Stimulated activated naive CD8-positive, alpha-beta T cell treated with anti-CD3 and anti-CD28 coated beads, Interleukin-15, amount 100 ng/mL, for 72 hours (primary cell): ENCODE results near the gene MAP3K20.
"Not testable (repeated sequence)": the region's sequence is repeated elsewhere in the genome, so short reads cannot be mapped to it uniquely, and the experiment has no call there.

Source experiments
- ATAC-seq: fragments of 150-1000 bp; cut with Tn5 transposase; 2 replicates; pipeline ENCODE4 v1.10.0; 2021; ENCODE audit warnings: mild to moderate bottlenecking, moderate library complexity
- DNase-seq, 2 donors: peaks; one replicate each; pipeline ENCODE4 v3.0.0; 2021 to 2022
- H3K27ac Mint-ChIP-seq, 2 donors: one replicate each; pipeline ENCODE4 v1.8.0; 2022; ENCODE audit warnings: mild to moderate bottlenecking in 2 of 2, mixed read lengths in 2 of 2, moderate library complexity in 2 of 2
- H3K27me3 Mint-ChIP-seq: one replicate; pipeline ENCODE4 v1.8.0; 2022; ENCODE audit warnings: mixed read lengths
- H3K4me1 Mint-ChIP-seq: one replicate; pipeline ENCODE4 v1.8.0; 2022; ENCODE audit warnings: mild to moderate bottlenecking, mixed read lengths
- H3K4me3 Mint-ChIP-seq, 2 donors: one replicate each; pipeline ENCODE4 v1.8.0; 2022; ENCODE audit warnings: mild to moderate bottlenecking in 2 of 2, mixed read lengths in 2 of 2, moderate library complexity in 1 of 2
- H3K9me3 Mint-ChIP-seq, 2 donors: one replicate each; pipeline ENCODE4 v1.8.0; 2022; ENCODE audit warnings: mixed read lengths in 2 of 2

The MAP3K20 gene

GRCh38 chr2:173202570-173202969 lies 126.9 kb downstream of the MAP3K20 start:
- H3K9me3 Mint-ChIP-seq, result no peaks in the 10 kb centered on the region
- no peak for ATAC-seq
- no peak overlapping the region for H3K4me3 Mint-ChIP-seq
- no peaks in the 10 kb centered on the region for H3K4me1 Mint-ChIP-seq
- H3K27ac Mint-ChIP-seq, result no peak overlapping the region
- no peak for DNase-seq
- H3K27me3 Mint-ChIP-seq, result no peaks in the 10 kb centered on the region

GRCh38 chr2:173204316-173204715 lies 128.7 kb downstream of the MAP3K20 start:
- ATAC-seq (no peak), DNase-seq (no peak)
- Mint-ChIP-seq H3K4me1 (no peaks in the 10 kb centered on the region), H3K27me3 (peaks cover 4% of the 10 kb centered on the region), H3K4me3 (no peak overlapping the region), H3K9me3 (no peaks in the 10 kb centered on the region), H3K27ac (no peak overlapping the region)

GRCh38 chr2:173205375-173205774 lies 129.7 kb downstream of the MAP3K20 start:
- Mint-ChIP-seq H3K4me1 (no peaks in the 10 kb centered on the region), H3K27me3 (peaks cover 10% of the 10 kb centered on the region), H3K27ac (no peak overlapping the region), H3K4me3 (no peak overlapping the region), H3K9me3 (no peaks in the 10 kb centered on the region)
- ATAC-seq (no peak), DNase-seq (no peak)

DNA sequence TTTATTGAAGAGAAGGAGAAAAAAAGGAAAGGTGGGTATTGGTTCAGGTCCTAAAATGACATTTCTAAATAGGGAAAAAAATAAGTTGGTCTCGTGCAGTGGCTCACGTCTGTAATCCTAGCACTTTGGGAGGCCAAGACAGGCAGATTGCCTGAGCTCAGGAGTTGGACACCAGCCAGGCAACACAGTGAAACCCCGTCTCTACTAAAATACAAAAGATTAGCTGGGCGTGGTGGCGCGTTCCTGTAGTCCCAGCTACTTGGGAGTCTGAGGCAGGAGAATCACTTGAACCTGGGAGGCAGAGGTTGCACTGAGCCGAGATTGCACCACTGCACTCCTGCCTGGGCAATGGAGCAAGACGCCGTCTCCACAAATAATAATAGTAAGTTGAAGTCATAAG lies 131.5 kb downstream of the MAP3K20 start:
- not testable (repeated sequence) for DNase-seq, ATAC-seq, H3K4me1 Mint-ChIP-seq, H3K27ac Mint-ChIP-seq, H3K9me3 Mint-ChIP-seq, H3K4me3 Mint-ChIP-seq
- peaks cover 10% of the 10 kb centered on the region for H3K27me3 Mint-ChIP-seq

GRCh38 chr2:173210270-173211196 lies 134.9 kb downstream of the MAP3K20 start:
- peak; percentile 69 for ATAC-seq
- Mint-ChIP-seq H3K4me3 (no peak overlapping the region), H3K27ac (no peak overlapping the region)

DNA sequence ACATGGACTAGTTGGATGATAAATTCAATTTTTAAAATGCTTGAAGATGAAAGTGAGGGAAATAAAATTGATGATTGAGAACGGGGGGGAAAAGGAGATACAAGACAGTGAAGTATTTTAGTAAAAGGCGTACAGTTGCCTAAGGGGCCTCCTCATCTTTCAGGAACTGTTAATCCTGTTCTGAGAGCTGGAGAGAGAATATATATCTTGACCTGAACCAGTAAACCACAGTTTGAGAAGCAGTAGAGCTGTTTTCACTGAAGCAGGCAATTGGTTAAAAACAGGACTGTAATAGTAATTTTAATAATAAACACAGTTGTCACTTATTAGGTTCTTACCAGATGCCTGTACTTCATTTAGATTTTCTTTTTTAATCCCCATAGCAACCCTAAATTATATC lies 137.5 kb downstream of the MAP3K20 start:
- H3K9me3 Mint-ChIP-seq, result no peaks in the 10 kb centered on the region
- H3K4me1 Mint-ChIP-seq, result no peaks in the 10 kb centered on the region
- no peak for DNase-seq
- ATAC-seq, result no peak
- peaks cover 10% of the 10 kb centered on the region for H3K27me3 Mint-ChIP-seq
- no peak overlapping the region for H3K27ac Mint-ChIP-seq
- no peak overlapping the region for H3K4me3 Mint-ChIP-seq

More at GRCh38 chr2:173210270-173211196, 134.9 kb downstream of the MAP3K20 start:
- H3K27me3 Mint-ChIP-seq, result peaks cover 10% of the 10 kb centered on the region
- no peaks in the 10 kb centered on the region for H3K9me3 Mint-ChIP-seq
- H3K4me1 Mint-ChIP-seq, result no peaks in the 10 kb centered on the region
- peak; percentile 44 to 45 for DNase-seq

- H3K4me1 Mint-ChIP-seq, result peaks cover 6% of the 10 kb centered on the region
- no peaks in the 10 kb centered on the region for H3K9me3 Mint-ChIP-seq
- ATAC-seq (no peak), DNase-seq (no peak)
- peaks cover 7% of the 10 kb centered on the region for H3K27me3 Mint-ChIP-seq
- H3K4me3 Mint-ChIP-seq, result no peak overlapping the region
- H3K27ac Mint-ChIP-seq, result no peak overlapping the region
These were observed 138.6 kb downstream of the MAP3K20 start for GRCh38 chr2:173214213-173214612.

DNA sequence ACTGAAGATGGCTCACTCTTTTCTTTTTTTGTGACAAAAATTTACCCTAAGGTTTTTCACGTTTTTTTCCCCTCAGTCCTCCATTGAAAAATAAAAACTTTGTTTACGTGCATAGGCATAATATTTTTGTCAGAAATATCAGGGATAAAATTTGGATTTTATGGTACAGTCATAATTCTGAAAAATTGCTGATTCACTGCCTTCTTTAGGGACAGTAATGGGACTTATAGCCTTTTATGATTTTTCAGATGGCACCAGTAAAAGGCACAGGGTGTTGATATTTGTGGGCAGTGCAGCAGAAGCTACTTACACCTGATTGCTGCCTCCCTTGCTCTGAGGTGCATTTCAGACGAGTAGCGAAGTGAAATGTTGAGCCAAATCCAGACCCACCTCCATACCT lies 139.7 kb downstream of the MAP3K20 start:
- Mint-ChIP-seq H3K4me1 (peaks cover 6% of the 10 kb centered on the region), H3K9me3 (no peaks in the 10 kb centered on the region)

GRCh38 chr2:173216051-173216450 lies 140.4 kb downstream of the MAP3K20 start:
- Mint-ChIP-seq H3K4me3 (no peak overlapping the region), H3K27ac (no peak overlapping the region), H3K27me3 (no peaks in the 10 kb centered on the region), H3K4me1 (peaks cover 6% of the 10 kb centered on the region), H3K9me3 (no peaks in the 10 kb centered on the region)
- no peak for DNase-seq
- no peak for ATAC-seq

More for the DNA sequence above, 139.7 kb downstream of the MAP3K20 start:
- ATAC-seq, result no peak
- Mint-ChIP-seq H3K27me3 (no peaks in the 10 kb centered on the region), H3K27ac (no peak overlapping the region), H3K4me3 (no peak overlapping the region)
- no peak for DNase-seq

GRCh38 chr2:173216668-173217067 lies 141.0 kb downstream of the MAP3K20 start:
- DNase-seq (no peak), ATAC-seq (no peak)
- Mint-ChIP-seq H3K4me3 (no peak overlapping the region), H3K9me3 (no peaks in the 10 kb centered on the region), H3K27me3 (no peaks in the 10 kb centered on the region), H3K27ac (no peak overlapping the region), H3K4me1 (peaks cover 6% of the 10 kb centered on the region)

GRCh38 chr2:173217116-173217840 lies 141.6 kb downstream of the MAP3K20 start:
- Mint-ChIP-seq H3K9me3 (no peaks in the 10 kb centered on the region), H3K4me3 (no peak overlapping the region), H3K27ac (no peak overlapping the region), H3K4me1 (peaks cover 6% of the 10 kb centered on the region), H3K27me3 (no peaks in the 10 kb centered on the region)
- no peak for ATAC-seq
- no peak for DNase-seq

GRCh38 chr2:173218326-173219056 lies 142.8 kb downstream of the MAP3K20 start:
- no peak overlapping the region for H3K4me3 Mint-ChIP-seq
- DNase-seq (no peak), ATAC-seq (no peak)
- no peaks in the 10 kb centered on the region for H3K27me3 Mint-ChIP-seq
- H3K4me1 Mint-ChIP-seq, result peaks cover 6% of the 10 kb centered on the region
- no peak overlapping the region for H3K27ac Mint-ChIP-seq
- no peaks in the 10 kb centered on the region for H3K9me3 Mint-ChIP-seq

DNA sequence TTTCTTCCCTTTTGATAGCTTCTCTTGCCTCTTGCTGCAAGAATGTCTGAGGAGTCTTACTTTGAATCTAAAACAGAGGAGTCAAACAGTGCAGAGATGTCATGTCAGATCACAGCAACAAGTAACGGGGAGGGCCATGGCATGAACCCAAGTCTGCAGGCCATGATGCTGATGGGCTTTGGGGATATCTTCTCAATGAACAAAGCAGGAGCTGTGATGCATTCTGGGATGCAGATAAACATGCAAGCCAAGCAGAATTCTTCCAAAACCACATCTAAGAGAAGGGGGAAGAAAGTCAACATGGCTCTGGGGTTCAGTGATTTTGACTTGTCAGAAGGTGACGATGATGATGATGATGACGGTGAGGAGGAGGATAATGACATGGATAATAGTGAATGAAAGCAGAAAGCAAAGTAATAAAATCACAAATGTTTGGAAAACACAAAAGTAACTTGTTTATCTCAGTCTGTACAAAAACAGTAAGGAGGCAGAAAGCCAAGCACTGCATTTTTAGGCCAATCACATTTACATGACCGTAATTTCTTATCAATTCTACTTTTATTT lies 145.6 kb downstream of the MAP3K20 start:
- Mint-ChIP-seq H3K27me3 (no peaks in the 10 kb centered on the region), H3K9me3 (no peaks in the 10 kb centered on the region), H3K4me1 (peaks cover 6% of the 10 kb centered on the region), H3K27ac (peak overlapping the region in 1 of 2 donors; percentile 60), H3K4me3 (no peak overlapping the region)
- DNase-seq, result no peak
- no peak for ATAC-seq

- DNase-seq (no peak), ATAC-seq (no peak)
- no peaks in the 10 kb centered on the region for H3K9me3 Mint-ChIP-seq
- H3K4me3 Mint-ChIP-seq, result no peak overlapping the region
- H3K27ac Mint-ChIP-seq, result no peak overlapping the region
- H3K27me3 Mint-ChIP-seq, result no peaks in the 10 kb centered on the region
- peaks cover 6% of the 10 kb centered on the region for H3K4me1 Mint-ChIP-seq
These were observed 146.4 kb downstream of the MAP3K20 start for GRCh38 chr2:173221937-173222594.

DNA sequence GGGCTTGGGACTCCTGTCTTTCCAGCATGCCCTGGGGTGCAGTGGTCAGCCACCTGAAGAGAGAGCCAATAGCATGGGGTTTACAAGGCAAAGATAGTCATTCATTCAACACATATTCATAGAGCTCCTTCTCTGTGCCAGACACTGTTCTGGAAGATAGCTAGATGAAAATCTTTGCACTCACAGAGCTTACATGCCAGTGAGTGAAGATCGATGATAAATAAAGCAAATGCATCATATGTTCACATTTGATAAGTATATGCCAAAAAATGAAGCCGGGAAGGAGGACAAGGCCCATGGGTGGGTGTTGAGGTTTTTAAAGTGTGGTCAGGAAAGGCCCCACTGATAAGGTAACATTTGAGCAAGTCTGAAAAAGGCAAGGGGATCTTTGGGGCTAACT lies 148.2 kb downstream of the MAP3K20 start:
- Mint-ChIP-seq H3K4me1 (peaks cover 3% of the 10 kb centered on the region), H3K4me3 (no peak overlapping the region), H3K9me3 (no peaks in the 10 kb centered on the region), H3K27me3 (no peaks in the 10 kb centered on the region), H3K27ac (no peak overlapping the region)
- DNase-seq, result no peak
- no peak for ATAC-seq
